Smooth muscle cell (in vitro differentiated cells): Measurements from ENCODE around the gene LAMA5. TPM values are rescaled to one million over a fixed set of nuclear protein-coding genes. Genes with fewer than 3 reads are reported as not detected.

ENCODE experiments used
- DNase-seq: peaks from one replicate; lab custom pipeline; 2025; ENCODE audit not compliant: unreplicated experiment; lab: John Stamatoyannopoulos, UW
- H2AFZ ChIP-seq: fragments of 200-600 bp; sonication (generic); 2 replicates; pipeline ENCODE4 v1.6.0; 2016; ENCODE audit warnings: antibody characterized with exemption, low read depth, mild to moderate bottlenecking
- H3F3A ChIP-seq: fragments of 200-600 bp; sonication (generic); 2 replicates; pipeline ENCODE4 v1.6.0; 2017; ENCODE audit warnings: antibody characterized with exemption, low read depth
- H3K27ac ChIP-seq: fragments of 200-600 bp; sonication (generic); 2 replicates; pipeline ENCODE4 v1.5.1; 2016; ENCODE audit warnings: low read depth, mild to moderate bottlenecking
- H3K27me3 ChIP-seq: fragments of 200-600 bp; sonication (generic); 2 replicates; pipeline ENCODE4 v1.6.1; 2016; ENCODE audit warnings: low read depth, mild to moderate bottlenecking
- H3K36me3 ChIP-seq: fragments of 200-600 bp; sonication (generic); 2 replicates; pipeline ENCODE4 v1.5.1; 2016; ENCODE audit warnings: low read depth
- H3K4me1 ChIP-seq: fragments of 200-600 bp; sonication (generic); 2 replicates; pipeline ENCODE4 v1.5.1; 2016; ENCODE audit warnings: low read depth
- H3K4me2 ChIP-seq: fragments of 200-600 bp; sonication (generic); 2 replicates; pipeline ENCODE4 v1.6.0; 2016; ENCODE audit warnings: mild to moderate bottlenecking
- H3K4me3 ChIP-seq: fragments of 200-600 bp; sonication (generic); 2 replicates; pipeline ENCODE4 v1.5.1; 2016; ENCODE audit warnings: mild to moderate bottlenecking
- H3K79me2 ChIP-seq: fragments of 200-600 bp; sonication (generic); 2 replicates; pipeline ENCODE4 v1.6.0; 2016; ENCODE audit warnings: low read depth, mild to moderate bottlenecking
- H3K9ac ChIP-seq: fragments of 200-600 bp; sonication (generic); 2 replicates; pipeline ENCODE4 v1.6.0; 2016; ENCODE audit warnings: low read depth
- H3K9me3 ChIP-seq: fragments of 200-600 bp; sonication (generic); replicated peaks from 2 replicates; pipeline ENCODE4 v1.5.1; 2016; ENCODE audit warnings: low read depth
- H4K20me1 ChIP-seq: fragments of 200-600 bp; sonication (generic); 2 replicates; pipeline ENCODE4 v1.6.0; 2016; ENCODE audit warnings: low read depth
- WGBS: methylation state at CpG from one replicate; pipeline ENCODE4 v1.1.7; 2016; ENCODE audit warnings: low lambda C conversion rate; 5-methylcytosine and 5-hydroxymethylcytosine counted together
- polyA plus RNA-seq: library from polyadenylated mRNA; unstranded; fragments of >200 nt; fragmentation: Nextera tagmentation; extraction: Ambion mirVana; gene quantifications from 2 replicates; pipeline ENCODE4 v1.2.1, GENCODE V29; 2016
- total RNA-seq: library from RNA; depleted of rRNA; stranded (reverse); fragments of >200 nt; gene quantifications from 2 replicates; pipeline ENCODE4 v1.2.3, GENCODE V29; 2014
- TF ChIP-seq, protein P1 (sequence below): fragments of 200-600 bp; sonication (generic); IDR thresholded peaks from 2 replicates; pipeline ENCODE4 v1.5.1; 2017; ENCODE audit warnings: borderline replicate concordance, mild to moderate bottlenecking, antibody characterized with exemption; ENCODE audit not compliant: insufficient read depth, poor library complexity, severe bottlenecking

Gene LAMA5
- total and polyA plus RNA-seq, 2 experiments from 2014 or later = 27.5 to 27.6 TPM

GRCh38 chr20:62320581-62321354 lies 46.3 kb downstream of the LAMA5 start:
- Histone ChIP-seq H3K4me1 (no peaks in the 10 kb centered on the region), H3K27me3 (no peaks in the 10 kb centered on the region), H4K20me1 (no peaks in the 10 kb centered on the region), H3K36me3 (no peaks in the 10 kb centered on the region), H3K4me3 (no peak overlapping the region), H3F3A (no peaks in the 10 kb centered on the region), H3K4me2 (no peak overlapping the region), H3K9me3 (no peaks in the 10 kb centered on the region), H3K9ac (no peak overlapping the region), H3K79me2 (no peaks in the 10 kb centered on the region), H3K27ac (no peak overlapping the region), H2AFZ (no peak overlapping the region)
- no peak for DNase-seq
- TF ChIP-seq, protein P1, sequence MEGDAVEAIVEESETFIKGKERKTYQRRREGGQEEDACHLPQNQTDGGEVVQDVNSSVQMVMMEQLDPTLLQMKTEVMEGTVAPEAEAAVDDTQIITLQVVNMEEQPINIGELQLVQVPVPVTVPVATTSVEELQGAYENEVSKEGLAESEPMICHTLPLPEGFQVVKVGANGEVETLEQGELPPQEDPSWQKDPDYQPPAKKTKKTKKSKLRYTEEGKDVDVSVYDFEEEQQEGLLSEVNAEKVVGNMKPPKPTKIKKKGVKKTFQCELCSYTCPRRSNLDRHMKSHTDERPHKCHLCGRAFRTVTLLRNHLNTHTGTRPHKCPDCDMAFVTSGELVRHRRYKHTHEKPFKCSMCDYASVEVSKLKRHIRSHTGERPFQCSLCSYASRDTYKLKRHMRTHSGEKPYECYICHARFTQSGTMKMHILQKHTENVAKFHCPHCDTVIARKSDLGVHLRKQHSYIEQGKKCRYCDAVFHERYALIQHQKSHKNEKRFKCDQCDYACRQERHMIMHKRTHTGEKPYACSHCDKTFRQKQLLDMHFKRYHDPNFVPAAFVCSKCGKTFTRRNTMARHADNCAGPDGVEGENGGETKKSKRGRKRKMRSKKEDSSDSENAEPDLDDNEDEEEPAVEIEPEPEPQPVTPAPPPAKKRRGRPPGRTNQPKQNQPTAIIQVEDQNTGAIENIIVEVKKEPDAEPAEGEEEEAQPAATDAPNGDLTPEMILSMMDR = no peak
- 95% methylated on average over 21 of the region's 22 CpGs for WGBS

GRCh38 chr20:62319346-62319909 lies 47.7 kb downstream of the LAMA5 start:
- no peak overlapping the region for H2AFZ ChIP-seq
- H3K9me3 ChIP-seq = no peaks in the 10 kb centered on the region
- H3F3A ChIP-seq = no peaks in the 10 kb centered on the region
- WGBS = 94% methylated on average over 29 of the region's 29 CpGs
- H3K79me2 ChIP-seq = no peaks in the 10 kb centered on the region
- no peaks in the 10 kb centered on the region for H3K4me1 ChIP-seq
- H4K20me1 ChIP-seq = no peaks in the 10 kb centered on the region
- DNase-seq = no peak
- no peak overlapping the region for H3K4me3 ChIP-seq
- H3K4me2 ChIP-seq = no peak overlapping the region
- H3K27me3 ChIP-seq = no peaks in the 10 kb centered on the region
- no peak overlapping the region for H3K9ac ChIP-seq
- no peak overlapping the region for H3K27ac ChIP-seq
- TF ChIP-seq, protein P1 = no peak
- H3K36me3 ChIP-seq = no peaks in the 10 kb centered on the region

DNA sequence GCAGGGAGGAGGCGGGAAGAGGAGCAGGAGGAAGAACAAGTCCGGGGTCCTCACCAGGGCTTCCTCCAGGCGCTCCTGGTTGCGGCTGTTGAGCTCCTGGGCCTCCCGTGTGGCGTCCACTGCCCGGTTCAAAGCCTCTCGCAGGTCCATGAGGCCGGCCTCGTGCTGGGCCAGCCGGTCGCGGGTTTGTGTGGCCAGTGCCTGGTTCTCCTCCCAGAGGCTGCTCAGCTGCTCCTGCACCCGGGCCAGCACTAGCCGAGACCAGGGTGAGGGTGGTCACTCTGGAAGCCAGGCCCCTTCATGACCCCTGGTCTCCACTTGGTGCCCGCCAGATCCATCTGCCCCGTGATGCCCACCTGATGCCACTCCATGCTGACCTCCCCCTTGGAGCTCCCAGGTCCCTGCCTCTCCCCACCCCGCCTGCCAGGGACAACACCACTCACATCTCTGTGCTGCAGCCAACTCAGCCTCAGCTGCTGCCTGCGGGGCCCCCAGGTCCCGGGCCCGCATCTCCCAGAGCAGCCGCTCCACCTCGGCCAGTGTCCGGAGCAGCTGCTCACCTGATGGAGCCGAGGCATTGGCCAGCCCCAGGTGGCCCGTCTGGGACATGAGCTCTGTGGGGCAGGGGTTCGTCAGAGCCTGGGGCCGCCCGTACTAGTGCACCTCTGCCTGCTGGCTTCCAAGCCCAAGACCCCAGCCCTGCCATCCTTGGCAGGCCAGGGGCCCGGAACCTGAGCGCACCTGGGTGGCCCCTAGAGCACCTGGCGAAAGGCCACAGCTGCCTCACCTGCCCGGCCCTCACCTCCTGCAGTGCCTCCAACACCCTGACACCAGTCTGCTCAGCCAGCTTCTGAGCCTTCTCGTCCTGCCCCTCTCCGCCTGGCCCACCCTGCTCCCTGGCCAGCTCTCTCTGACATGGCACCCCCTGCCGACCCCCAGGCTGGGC lies 48.4 kb downstream of the LAMA5 start:
- WGBS = 98% methylated on average over 19 of the region's 36 CpGs
- Histone ChIP-seq H3F3A (no peaks in the 10 kb centered on the region), H3K4me3 (no peak overlapping the region), H3K27ac (no peak overlapping the region), H3K36me3 (no peaks in the 10 kb centered on the region), H3K79me2 (no peaks in the 10 kb centered on the region), H3K9me3 (no peaks in the 10 kb centered on the region), H2AFZ (no peak overlapping the region), H4K20me1 (no peaks in the 10 kb centered on the region), H3K4me2 (no peak overlapping the region), H3K4me1 (no peaks in the 10 kb centered on the region), H3K27me3 (no peaks in the 10 kb centered on the region), H3K9ac (no peak overlapping the region)
- DNase-seq = no peak
- TF ChIP-seq, protein P1 = no peak
